ENCODE data around the gene NACC2. TPM values are rescaled to one million over a fixed set of nuclear protein-coding genes. Genes with fewer than 3 reads are reported as not detected.

NACC2 gene
- total and polyA plus RNA-seq, 2 experiments from 2014 or later: 3.8 to 20.8 TPM

GRCh38 chr9:136115206-136115605 is 20.1 kb upstream of the NACC2 start (continued):
- no peak for TF ChIP-seq ZNF462 (CRISPR knock-in tag; IDR thresholded peaks at IDR 0.05)
- no peak for TF ChIP-seq ZNF114 (CRISPR knock-in tag; IDR thresholded peaks at IDR 0.05)
- no peak for TF ChIP-seq EZH2 (IDR thresholded peaks at IDR 0.05; ENCODE audit: low read depth, unreplicated experiment)
- no peak for TF ChIP-seq STAT1 (IDR thresholded peaks at IDR 0.05; ENCODE audit: unreplicated experiment)
- TF ChIP-seq CTCF (conservative IDR thresholded peaks at IDR 0.05; ENCODE audit: low read depth in 2 of 2): no peak
- no peak for TF ChIP-seq EZH2phosphoT487 (IDR thresholded peaks at IDR 0.05; ENCODE audit: unreplicated experiment)

GRCh38 chr9:136114610-136115009 is 19.5 kb upstream of the NACC2 start:
- ATAC-seq: no peak
- no peak overlapping the region for H3K27ac Mint-ChIP-seq
- no peak overlapping the region for H3K27ac ChIP-seq (ENCODE audit: low read depth)
- no peak for TF ChIP-seq JUNB (IDR thresholded peaks at IDR 0.05; ENCODE audit: unreplicated experiment)
- TF ChIP-seq ZNF462 (CRISPR knock-in tag; IDR thresholded peaks at IDR 0.05): no peak

More at GRCh38 chr9:136114610-136115009, 19.5 kb upstream of the NACC2 start:
- no peak for DNase-seq (ENCODE audit: low spot score)
- no peaks in the 10 kb centered on the region for H3K27me3 ChIP-seq (ENCODE audit: insufficient read depth)
- H3K79me2 ChIP-seq (replicated peaks; ENCODE audit: insufficient read depth): no peaks in the 10 kb centered on the region; the same call in 1 of the 2 replicates
- Mint-ChIP-seq H3K36me3 (ENCODE audit: low read depth) (peaks cover 11% of the 10 kb centered on the region; the same call in 2 of the 3 replicates), H3K4me1 (peaks cover 13% of the 10 kb centered on the region), H3K9me3 (no peaks in the 10 kb centered on the region), H3K4me3 (no peak overlapping the region; the same call in 2 of the 3 replicates), H3K27me3 (ENCODE audit: insufficient read depth, low read depth, poor library complexity) (peaks cover 14% of the 10 kb centered on the region)
- H3K4me1 ChIP-seq (ENCODE audit: insufficient read depth): peaks cover 15% of the 10 kb centered on the region
- no peak overlapping the region for H2AFZ ChIP-seq
- H3F3A ChIP-seq (replicated peaks; ENCODE audit: low read depth): peaks cover 12% of the 10 kb centered on the region; the same call in 1 of the 2 replicates
- no peaks in the 10 kb centered on the region for H3K9me2 ChIP-seq (ENCODE audit: insufficient read depth)
- H3K36me3 ChIP-seq (ENCODE audit: insufficient read depth): no peaks in the 10 kb centered on the region
- no peaks in the 10 kb centered on the region; the same call in 1 of the 2 replicates for H4K20me1 ChIP-seq (replicated peaks; ENCODE audit: insufficient read depth)
- H3K4me2 ChIP-seq: no peak overlapping the region
- no peak overlapping the region for H3K4me3 ChIP-seq
